Stimulated activated effector memory CD8-positive, alpha-beta T cell treated with anti-CD3 and anti-CD28 coated beads, Interleukin-12 subunit alpha, Interleukin-12 subunit beta, amount 100 ng/mL, for 72 hours (primary cell): ENCODE data around the gene FAM181A.

ENCODE experiments used
- ATAC-seq: fragments of 150-1000 bp; cut with Tn5 transposase; 2 replicates; pipeline ENCODE4 v1.10.0; 2021
- DNase-seq, 2 donors: peaks; one replicate each; pipeline ENCODE4 v3.0.0; 2021 to 2022; ENCODE audit warnings: low spot score in 2 of 2
- H3K27ac Mint-ChIP-seq: one replicate; pipeline ENCODE4 v1.8.0; 2022; ENCODE audit warnings: mild to moderate bottlenecking, mixed read lengths
- H3K36me3 Mint-ChIP-seq: one replicate; pipeline ENCODE4 v1.8.0; 2022; ENCODE audit warnings: mild to moderate bottlenecking, mixed read lengths
- H3K4me1 Mint-ChIP-seq: one replicate; pipeline ENCODE4 v1.8.0; 2022; ENCODE audit warnings: mixed read lengths
- H3K4me3 Mint-ChIP-seq: one replicate; pipeline ENCODE4 v1.8.0; 2022; ENCODE audit warnings: mild to moderate bottlenecking, mixed read lengths
- H3K9me3 Mint-ChIP-seq: one replicate; pipeline ENCODE4 v1.8.0; 2022; ENCODE audit warnings: mixed read lengths

FAM181A gene

DNA sequence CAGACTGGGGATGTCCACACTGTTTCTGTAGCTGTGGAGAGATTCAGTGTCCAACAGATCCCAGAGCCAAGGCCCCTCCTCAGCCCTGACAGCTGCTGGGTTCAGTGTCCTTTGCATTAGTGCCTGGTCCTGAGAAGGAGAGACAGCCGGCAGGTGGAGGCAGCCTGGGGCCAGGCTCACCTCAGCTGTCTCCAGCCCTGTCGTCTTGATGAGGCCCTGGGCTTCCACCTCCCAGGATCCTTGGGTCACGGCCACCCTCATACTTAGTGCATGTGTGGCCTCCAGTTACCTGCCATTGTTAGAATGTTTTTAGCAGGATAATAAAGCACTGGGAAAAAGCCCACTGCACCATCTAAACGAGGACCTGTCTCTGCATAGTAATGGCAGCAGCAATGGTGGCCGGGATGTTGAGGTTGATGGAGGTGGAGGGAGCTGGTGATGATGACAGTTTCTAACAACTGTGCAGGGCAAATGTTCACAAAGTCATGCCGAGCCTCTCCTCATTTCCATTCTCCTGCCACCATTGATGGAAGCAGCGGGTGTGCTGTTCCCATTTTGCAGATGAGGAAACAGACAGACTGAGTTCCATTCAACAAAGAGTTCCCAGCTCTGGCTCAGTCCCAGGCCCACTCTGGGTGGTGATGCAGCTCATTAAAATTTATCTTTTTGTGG, 31.6 kb downstream of the FAM181A start:
- H3K36me3 Mint-ChIP-seq, result peaks cover 75% of the 10 kb centered on the region

DNA sequence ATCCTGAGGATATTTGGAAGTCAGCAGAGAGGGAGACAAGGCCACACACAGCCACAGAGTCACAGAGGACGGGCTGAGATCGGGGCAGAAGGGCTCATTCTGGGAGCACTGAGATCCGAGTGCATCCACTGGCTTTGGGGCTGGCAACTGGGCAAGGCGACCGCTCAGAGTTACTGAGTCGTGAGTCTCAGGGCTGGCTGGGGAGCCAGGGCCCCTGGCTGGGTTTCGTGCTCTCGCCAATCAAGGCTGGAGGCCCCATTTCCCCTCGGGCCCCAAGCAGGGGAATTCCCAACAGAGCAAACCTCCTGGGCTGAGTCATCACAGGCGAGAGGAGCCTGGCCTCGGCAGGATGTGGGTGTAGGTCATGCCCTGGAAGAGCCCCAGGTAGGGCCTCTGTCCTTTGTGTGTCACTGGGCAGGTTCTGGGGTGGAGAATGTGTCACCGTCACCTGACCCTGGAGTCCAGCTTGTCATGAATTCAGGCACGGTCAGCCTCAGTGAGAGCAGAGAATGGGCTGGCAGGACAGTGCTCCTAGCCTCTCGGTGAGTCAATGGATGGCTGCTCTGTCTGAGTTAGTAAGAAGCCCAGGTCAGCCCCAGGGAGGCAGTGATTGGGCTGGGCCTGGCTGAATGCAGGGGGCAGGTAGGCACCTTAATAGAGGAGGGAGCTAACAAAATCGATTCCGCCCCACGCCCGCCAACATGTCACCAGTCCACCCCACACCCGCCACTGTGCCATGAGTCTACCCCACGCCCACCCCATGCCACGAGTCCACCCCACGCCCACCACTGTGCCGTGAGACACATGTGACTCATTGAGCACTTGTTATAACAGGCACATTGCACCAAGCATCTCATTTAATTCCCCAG, 32.3 kb downstream of the FAM181A start:
- ATAC-seq (peak; percentile 82), DNase-seq (peak; percentile 79 to 94)
- peak overlapping the region; percentile 89 for H3K4me3 Mint-ChIP-seq
- H3K4me1 Mint-ChIP-seq, result peaks cover 100% of the 10 kb centered on the region
- peak overlapping the region; percentile 99 for H3K27ac Mint-ChIP-seq
- peaks cover 72% of the 10 kb centered on the region for H3K36me3 Mint-ChIP-seq
- H3K9me3 Mint-ChIP-seq, result no peaks in the 10 kb centered on the region

More for the DNA sequence above, 31.6 kb downstream of the FAM181A start:
- H3K4me3 Mint-ChIP-seq, result peak overlapping the region; percentile 89
- H3K9me3 Mint-ChIP-seq, result no peaks in the 10 kb centered on the region
- ATAC-seq (no peak), DNase-seq (no peak)
- peaks cover 100% of the 10 kb centered on the region for H3K4me1 Mint-ChIP-seq
- peak overlapping the region; percentile 99 for H3K27ac Mint-ChIP-seq

DNA sequence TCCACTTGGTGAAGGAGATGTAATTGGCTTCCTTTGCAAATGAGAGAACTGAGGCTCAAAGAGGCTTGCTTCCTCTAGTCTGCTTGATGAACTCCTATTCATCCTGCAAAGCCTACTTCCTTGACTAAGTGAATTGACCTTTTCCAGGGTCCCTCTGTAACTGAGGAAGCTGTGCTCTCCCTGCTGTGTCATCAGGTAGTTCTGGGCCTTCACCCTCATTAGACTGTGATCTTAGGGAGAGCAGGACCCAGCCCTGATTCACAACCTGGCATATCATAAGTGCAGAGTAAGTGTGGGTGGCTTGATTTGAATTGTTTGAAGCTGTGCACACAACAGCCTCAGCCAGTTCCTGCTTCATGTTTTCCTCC, 32.9 kb downstream of the FAM181A start:
- DNase-seq (no peak), ATAC-seq (peak; percentile 31)
- Mint-ChIP-seq H3K4me3 (peak overlapping the region; percentile 89), H3K36me3 (peaks cover 66% of the 10 kb centered on the region), H3K4me1 (peaks cover 100% of the 10 kb centered on the region), H3K27ac (peak overlapping the region; percentile 99), H3K9me3 (peaks cover 5% of the 10 kb centered on the region)

DNA sequence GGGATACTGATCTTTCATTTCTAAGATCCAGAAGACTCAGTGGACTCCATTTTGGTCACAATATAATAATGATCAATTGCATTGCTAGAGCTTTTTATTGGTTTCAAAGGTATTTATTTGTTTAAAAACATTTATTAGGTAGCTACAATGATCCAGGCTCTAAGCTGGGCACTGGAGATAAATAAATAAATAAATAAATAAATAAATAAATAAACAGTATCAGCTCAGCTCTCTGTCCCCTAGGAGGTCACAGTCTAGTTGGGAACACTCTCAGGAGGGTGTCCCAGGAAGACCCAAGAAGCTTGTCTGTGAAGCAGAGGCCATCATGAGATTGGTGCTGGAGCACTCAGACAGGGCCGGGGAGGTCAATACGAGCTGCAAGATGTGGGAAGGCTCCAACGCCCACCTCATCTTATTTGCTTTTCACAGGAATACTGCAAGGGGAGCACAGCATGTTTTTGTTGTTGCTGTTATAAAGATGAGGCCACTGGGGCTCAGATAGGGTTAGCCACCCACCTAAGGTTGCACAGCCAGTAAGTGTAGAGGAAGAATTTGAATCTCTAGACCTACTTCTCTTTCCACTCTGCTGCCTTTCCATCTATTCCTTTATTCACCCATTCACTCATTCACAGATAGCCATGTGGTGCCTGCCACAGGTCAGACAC, 33.8 kb downstream of the FAM181A start:
- peak overlapping the region; percentile 99 for H3K27ac Mint-ChIP-seq
- H3K4me1 Mint-ChIP-seq, result peaks cover 100% of the 10 kb centered on the region
- ATAC-seq, result no peak
- H3K9me3 Mint-ChIP-seq, result peaks cover 6% of the 10 kb centered on the region
- H3K4me3 Mint-ChIP-seq, result peak overlapping the region; percentile 89
- DNase-seq, result no peak
- H3K36me3 Mint-ChIP-seq, result peaks cover 64% of the 10 kb centered on the region

DNA sequence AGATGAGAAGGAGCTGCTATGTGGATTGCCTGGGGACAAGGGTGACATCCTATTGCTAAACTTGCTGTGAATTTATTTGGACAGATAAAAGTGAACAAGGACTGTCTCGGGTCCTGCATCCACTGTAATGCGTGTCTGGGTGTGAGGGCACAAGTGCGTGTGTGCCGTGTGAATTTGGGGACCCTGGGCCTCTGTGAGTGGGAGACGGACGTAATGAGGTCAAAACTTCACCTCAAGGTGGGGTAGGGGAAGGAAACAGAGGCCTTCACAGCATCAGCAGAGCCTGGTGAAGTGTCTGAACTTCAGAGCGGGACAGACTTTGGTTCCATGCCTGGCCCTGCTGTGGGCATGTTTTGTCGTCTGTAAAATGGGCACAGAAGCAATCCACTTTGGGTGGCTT, 34.5 kb downstream of the FAM181A start:
- ATAC-seq, result no peak
- Mint-ChIP-seq H3K4me1 (peaks cover 100% of the 10 kb centered on the region), H3K4me3 (peak overlapping the region; percentile 89), H3K36me3 (peaks cover 64% of the 10 kb centered on the region), H3K27ac (peak overlapping the region; percentile 99), H3K9me3 (peaks cover 6% of the 10 kb centered on the region)
- no peak for DNase-seq

DNA sequence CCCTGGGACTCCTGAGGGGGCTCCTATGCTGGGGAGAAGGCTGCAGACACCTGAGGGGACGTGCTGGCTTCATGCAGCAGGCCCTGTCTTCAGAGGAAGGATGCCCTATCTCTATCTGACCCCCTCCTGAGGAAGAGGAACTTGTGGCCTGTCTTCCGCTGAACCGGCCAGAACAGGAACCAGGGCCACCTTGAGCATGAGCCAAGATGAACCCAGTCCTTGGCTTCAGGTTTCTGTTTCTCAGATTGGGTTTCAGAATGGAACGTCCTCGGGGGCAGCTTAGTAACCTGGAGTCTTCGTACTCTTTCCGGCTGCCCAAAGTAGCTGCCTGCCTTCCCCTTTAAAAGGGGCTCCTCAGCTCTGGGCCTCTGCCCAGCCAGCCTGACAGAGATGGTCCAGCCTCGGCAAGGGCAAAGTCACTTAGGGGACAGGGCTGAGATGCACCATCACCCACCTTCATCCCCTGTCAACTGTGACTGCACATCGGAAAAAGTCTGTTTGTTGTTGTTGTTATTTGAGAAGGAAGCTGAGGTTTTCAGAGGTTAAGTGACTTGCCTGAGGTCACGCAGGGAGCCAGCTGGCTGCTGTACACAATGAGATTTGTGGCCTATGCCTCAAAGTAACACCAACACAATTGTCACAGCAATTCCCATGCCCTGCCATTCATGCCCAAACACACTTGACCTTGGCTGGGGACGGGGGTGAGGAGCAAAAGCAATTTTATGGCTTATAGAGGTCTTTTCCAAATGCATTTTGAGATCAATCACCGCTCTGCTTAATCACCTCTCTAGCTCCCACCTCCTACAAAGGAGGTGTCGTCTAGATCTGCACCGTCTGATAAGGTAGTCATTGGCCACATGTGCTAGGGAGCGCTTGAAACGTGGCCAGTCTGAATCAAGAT, 35.8 kb downstream of the FAM181A start:
- H3K9me3 Mint-ChIP-seq, result peaks cover 6% of the 10 kb centered on the region
- ATAC-seq (peak; percentile 60), DNase-seq (peak; percentile 51 to 83)
- peak overlapping the region; percentile 89 for H3K4me3 Mint-ChIP-seq
- H3K36me3 Mint-ChIP-seq, result peaks cover 59% of the 10 kb centered on the region
- peak overlapping the region; percentile 99 for H3K27ac Mint-ChIP-seq
- peaks cover 97% of the 10 kb centered on the region for H3K4me1 Mint-ChIP-seq

DNA sequence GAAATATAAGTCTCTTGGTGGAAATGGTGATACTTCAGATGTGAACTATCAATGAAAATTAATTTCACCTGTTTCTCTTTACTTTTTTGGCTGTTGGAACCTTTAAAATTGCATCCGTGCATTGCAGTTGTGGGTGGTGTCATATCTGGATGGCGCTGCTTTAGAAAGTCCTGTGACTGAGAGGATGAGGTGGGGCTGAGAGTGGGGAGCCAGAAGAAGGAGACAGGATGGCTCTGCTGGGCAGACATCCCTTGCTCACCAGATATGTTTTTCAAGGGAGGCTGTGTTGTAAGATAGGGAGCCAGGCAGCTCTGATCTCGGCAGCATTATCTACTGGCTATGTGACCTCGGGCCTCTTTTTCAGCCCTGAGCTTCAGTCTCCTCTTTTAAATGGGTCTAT, 36.5 kb downstream of the FAM181A start:
- DNase-seq (no peak), ATAC-seq (no peak)
- H3K4me1 Mint-ChIP-seq, result peaks cover 97% of the 10 kb centered on the region
- peaks cover 6% of the 10 kb centered on the region for H3K9me3 Mint-ChIP-seq
- peaks cover 53% of the 10 kb centered on the region for H3K36me3 Mint-ChIP-seq
- H3K27ac Mint-ChIP-seq, result peak overlapping the region; percentile 99
- peak overlapping the region; percentile 89 for H3K4me3 Mint-ChIP-seq

DNA sequence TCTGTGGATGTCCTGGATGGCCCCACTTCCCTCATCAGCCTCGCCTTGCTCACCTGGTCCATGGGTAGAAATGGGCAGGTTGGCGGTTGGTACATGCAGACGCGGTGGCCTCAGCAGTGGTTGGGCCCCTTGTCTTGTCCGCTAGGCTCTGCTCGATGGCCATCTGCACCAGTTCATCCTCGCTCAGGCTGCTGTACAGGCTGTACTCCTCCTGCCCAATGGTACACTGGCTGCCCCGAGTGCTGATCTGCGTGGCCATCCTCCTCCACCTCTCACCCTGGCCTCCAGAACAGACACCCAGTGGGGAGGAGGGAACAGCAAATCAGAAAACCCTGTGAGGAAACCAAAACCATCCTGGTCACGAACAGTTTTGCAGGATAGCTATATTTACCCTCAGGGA, 37.1 kb downstream of the FAM181A start:
- H3K9me3 Mint-ChIP-seq, result peaks cover 6% of the 10 kb centered on the region
- peak overlapping the region; percentile 89 for H3K4me3 Mint-ChIP-seq
- no peak for ATAC-seq
- no peak for DNase-seq
- peak overlapping the region; percentile 99 for H3K27ac Mint-ChIP-seq
- H3K36me3 Mint-ChIP-seq, result peaks cover 47% of the 10 kb centered on the region
- H3K4me1 Mint-ChIP-seq, result peaks cover 96% of the 10 kb centered on the region

DNA sequence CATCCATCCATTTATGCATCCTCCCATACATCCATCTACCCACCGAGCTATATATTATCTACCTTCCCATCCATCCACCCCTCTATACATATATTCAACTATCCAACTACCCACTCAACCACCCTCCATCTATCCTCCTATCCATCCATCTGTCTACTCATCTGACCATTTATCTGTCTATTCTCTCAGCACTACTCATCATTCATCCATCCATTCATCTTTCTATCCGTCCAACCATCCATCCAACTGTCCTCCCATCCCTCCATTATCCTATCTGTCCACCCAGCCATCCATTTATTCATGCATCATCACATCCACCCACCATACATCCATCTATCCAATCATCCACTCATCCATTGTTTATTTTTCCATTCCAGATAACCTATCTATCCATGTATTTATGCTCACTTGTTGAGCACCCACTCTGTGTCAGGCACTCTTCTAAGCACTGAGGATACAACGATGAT, 37.7 kb downstream of the FAM181A start:
- peaks cover 41% of the 10 kb centered on the region for H3K36me3 Mint-ChIP-seq
- H3K4me3 Mint-ChIP-seq, result peak overlapping the region; percentile 89
- peaks cover 6% of the 10 kb centered on the region for H3K9me3 Mint-ChIP-seq
- peaks cover 95% of the 10 kb centered on the region for H3K4me1 Mint-ChIP-seq
- ATAC-seq, result no peak
- peak overlapping the region; percentile 99 for H3K27ac Mint-ChIP-seq
- no peak for DNase-seq

DNA sequence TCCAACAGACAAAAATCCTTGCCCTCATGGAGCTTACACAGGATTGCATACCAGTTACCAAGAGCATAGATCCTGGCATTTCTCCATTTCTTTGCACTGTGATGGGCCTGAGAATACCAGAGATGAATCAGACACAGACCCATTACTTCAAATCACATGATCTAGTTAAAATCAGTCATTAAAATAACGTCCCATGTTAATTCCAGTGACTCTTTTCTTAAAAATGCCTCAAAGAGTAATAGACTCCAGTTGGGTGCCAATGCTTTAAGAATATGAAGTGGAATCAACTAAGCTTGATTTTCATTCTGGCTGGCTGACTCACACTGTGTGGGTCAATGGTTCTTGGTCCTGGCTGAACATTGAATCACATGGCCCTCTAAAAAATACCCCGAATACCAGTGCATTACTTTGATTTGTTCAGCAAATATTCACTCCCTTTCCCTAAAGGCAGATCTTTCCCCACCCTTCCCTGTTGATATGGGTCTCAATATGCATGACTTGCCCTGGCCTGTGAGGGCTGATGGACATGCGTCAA, 38.2 kb downstream of the FAM181A start:
- peak overlapping the region; percentile 99 for H3K27ac Mint-ChIP-seq
- peak overlapping the region; percentile 89 for H3K4me3 Mint-ChIP-seq
- DNase-seq (no peak), ATAC-seq (no peak)
- H3K9me3 Mint-ChIP-seq, result peaks cover 6% of the 10 kb centered on the region
- peaks cover 36% of the 10 kb centered on the region for H3K36me3 Mint-ChIP-seq
- peaks cover 95% of the 10 kb centered on the region for H3K4me1 Mint-ChIP-seq

DNA sequence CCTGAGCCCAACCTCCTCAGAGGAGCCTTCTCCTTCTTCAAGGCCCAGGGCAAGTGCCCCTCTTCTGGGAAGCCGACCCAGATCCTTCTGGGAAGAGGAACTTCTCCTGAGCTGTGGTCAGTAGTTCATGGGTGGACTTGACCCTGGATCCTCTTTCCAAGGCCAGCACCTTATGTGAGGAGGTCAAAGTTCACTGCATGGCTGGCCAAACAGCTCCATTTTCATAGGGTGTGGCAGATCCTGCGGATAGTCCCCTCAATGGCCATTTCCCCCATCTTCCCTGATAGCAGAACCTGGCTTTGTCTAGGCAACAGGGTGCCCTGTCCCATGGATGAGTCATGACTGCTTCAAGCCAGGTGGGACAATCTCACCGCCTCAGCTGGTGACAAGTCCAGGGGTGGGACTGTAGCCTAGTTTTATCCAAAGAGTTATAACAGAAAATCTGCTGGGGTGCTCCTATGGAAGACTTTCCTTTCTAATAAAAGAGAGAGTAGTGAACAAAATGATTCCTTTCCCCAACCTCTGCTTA, 38.9 kb downstream of the FAM181A start:
- peaks cover 6% of the 10 kb centered on the region for H3K9me3 Mint-ChIP-seq
- peaks cover 36% of the 10 kb centered on the region for H3K36me3 Mint-ChIP-seq
- no peak for ATAC-seq
- DNase-seq, result no peak
- H3K4me3 Mint-ChIP-seq, result no peak overlapping the region
- H3K27ac Mint-ChIP-seq, result peak overlapping the region; percentile 99
- peaks cover 95% of the 10 kb centered on the region for H3K4me1 Mint-ChIP-seq

DNA sequence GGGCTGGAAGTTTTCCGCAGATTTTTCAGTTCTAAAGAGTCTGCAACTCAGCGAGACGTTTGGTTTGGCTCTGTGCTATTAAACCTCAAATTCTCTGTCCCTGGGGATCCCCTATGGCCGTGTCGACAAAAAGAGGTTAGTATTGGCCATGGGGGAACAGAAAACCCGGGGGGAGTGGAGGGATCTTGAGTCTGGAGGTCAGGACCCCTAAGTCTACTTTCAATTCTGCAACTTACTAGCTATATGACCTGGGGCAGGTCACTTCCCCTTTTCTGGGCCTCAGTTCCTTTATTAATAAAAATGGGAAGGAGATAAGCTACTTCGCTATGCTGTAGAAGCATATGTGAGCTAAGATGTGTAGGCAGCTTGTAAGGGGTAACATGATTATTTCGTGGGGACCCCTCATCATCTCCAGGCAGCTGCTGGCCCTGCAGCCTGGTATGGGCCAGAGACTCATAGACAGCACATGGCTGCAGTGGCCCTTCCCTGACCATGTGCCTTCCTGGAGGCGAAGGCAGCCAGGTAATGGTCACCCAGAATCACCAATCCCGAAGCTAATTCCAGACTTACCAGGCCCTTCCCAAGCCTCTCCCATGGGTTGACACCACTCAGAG, 40.6 kb downstream of the FAM181A start:
- DNase-seq (no peak), ATAC-seq (no peak)
- Mint-ChIP-seq H3K27ac (peak overlapping the region; percentile 52), H3K9me3 (peaks cover 6% of the 10 kb centered on the region), H3K4me3 (no peak overlapping the region), H3K36me3 (peaks cover 24% of the 10 kb centered on the region), H3K4me1 (peaks cover 95% of the 10 kb centered on the region)

DNA sequence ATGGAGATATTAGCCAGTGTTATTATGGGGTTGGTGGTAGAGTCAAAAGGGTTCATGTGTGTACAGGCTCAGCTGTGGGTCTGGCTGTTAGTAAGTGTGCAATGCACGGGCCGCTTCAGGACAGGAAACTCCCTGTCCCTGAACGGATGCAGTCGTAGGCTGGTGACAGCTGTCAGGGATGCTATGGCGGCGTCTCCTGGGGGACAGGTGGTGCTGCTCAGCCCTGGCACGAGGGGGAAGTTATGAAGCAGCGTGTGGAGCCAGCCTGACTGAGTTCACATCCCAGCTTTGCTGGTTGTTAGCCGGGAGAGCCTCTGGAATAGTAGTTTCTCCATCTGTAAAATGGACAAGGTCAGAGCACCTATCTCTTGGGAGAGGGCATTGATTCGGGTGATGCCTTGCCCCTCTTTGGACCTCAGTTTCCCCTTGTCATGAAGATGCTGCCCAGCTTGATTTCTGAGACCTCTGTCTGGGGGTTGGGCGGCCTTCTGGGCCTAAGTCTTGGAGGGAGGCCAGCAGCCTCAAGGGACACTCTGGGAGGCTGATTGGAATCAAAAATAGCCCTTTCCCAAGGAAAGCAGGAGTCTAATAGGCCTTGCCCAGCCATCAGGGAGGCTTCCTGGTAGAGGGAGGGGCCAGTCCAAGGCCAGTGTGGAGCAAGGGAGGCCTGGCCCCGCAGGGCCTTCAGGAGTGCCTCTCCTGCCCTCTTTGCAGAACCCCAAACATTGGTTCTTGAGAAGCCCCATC, 42.1 kb downstream of the FAM181A start:
- Mint-ChIP-seq H3K36me3 (peaks cover 10% of the 10 kb centered on the region), H3K4me3 (peak overlapping the region; percentile 23), H3K4me1 (peaks cover 95% of the 10 kb centered on the region), H3K9me3 (peaks cover 6% of the 10 kb centered on the region), H3K27ac (peak overlapping the region; percentile 92)
- ATAC-seq (no peak), DNase-seq (no peak)
